HCT116 (cell line): Measurements from ENCODE around the gene CRBN.

Experiments used
- CEBPB ChIP-seq: IDR thresholded peaks from 2 replicates; pipeline ENCODE4 v1.6.1; 2012; ENCODE audit warnings: low read depth
- ELF1 ChIP-seq: IDR thresholded peaks from 2 replicates; pipeline ENCODE4 v1.6.1; 2012; ENCODE audit warnings: low read depth, borderline replicate concordance
- EZH2phosphoT487 ChIP-seq: fragments of 200-600 bp; IDR thresholded peaks from 2 replicates; pipeline ENCODE4 v1.6.1; 2018; ENCODE audit warnings: antibody characterized with exemption, borderline replicate concordance
- JUND ChIP-seq: IDR thresholded peaks from 2 replicates; pipeline ENCODE4 v1.6.1; 2012
- POLR2A ChIP-seq: IDR thresholded peaks from 2 replicates; pipeline ENCODE4 v1.7.0; 2011; ENCODE audit warnings: borderline replicate concordance; ENCODE audit not compliant: insufficient read depth, insufficient read length; ENCODE audit errors: extremely low read depth
- POLR2AphosphoS5 ChIP-seq: IDR thresholded peaks from 2 replicates; pipeline ENCODE4 v1.6.1; 2011; ENCODE audit warnings: mild to moderate bottlenecking, low read depth, low read length, moderate library complexity
- SIN3A ChIP-seq: IDR thresholded peaks from 2 replicates; pipeline ENCODE4 v1.6.1; 2012; ENCODE audit warnings: low read depth
- SP1 ChIP-seq: IDR thresholded peaks from 2 replicates; pipeline ENCODE4 v1.6.1; 2012; ENCODE audit warnings: low read depth
- ZNF274 ChIP-seq: fragments of 200-500 bp; sonication (Bioruptor generic); IDR thresholded peaks from 2 replicates; pipeline ENCODE4 v1.6.1; 2014; ENCODE audit warnings: mild to moderate bottlenecking, low read depth, low read length, inconsistent platforms
- TF ChIP-seq, protein P1 (sequence below): IDR thresholded peaks from 2 replicates; pipeline ENCODE4 v1.6.1; 2012
- TF ChIP-seq, protein P2 (sequence below), 3 experiments: fragments of 200-600 bp in 1 of 3; sonication (generic) in 1 of 3; IDR thresholded peaks in 2 of 3; conservative IDR thresholded peaks in 1 of 3; 2 replicates each; pipeline ENCODE4 v1.5.1; 2012 to 2017; ENCODE audit warnings: low read depth in 2 of 3, low read length in 2 of 3, antibody characterized with exemption in 1 of 3, borderline replicate concordance in 1 of 3, control low read depth in 1 of 3, mild to moderate bottlenecking in 1 of 3, mixed read lengths in 1 of 3, mixed run types in 1 of 3, moderate library complexity in 1 of 3; ENCODE audit not compliant: insufficient read depth in 1 of 3
- TF ChIP-seq, protein P3 (sequence below): IDR thresholded peaks from 2 replicates; pipeline ENCODE4 v1.6.1; 2012

DNA sequence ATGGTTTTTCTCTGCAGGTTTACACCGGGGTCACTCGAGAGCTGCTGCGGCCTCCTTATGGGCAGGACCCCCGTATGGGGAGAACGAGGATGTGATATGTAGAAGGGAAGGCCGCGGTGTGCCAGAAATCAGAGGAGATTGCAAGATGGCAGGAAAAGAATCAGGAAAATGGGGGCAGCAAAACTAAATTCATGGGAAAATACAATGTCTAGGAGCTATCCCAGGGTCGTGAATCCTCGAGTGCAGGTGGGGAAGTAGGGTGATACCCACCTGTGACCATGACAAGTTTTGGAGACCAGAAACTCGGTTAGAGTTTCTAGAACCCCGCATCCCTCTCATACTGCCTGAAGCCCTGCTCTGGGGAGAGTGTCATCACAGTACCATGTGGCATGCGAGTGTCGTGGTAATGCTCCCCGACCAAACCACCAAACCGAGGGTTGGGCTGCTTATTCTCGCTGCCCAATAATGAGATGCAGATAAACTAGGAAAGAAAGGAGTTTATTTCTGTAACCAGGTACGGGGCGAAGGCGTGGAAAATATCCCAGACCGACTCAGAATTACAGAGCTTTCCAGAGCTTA lies 52.0 kb downstream of the CRBN start:
- no peak for TF ChIP-seq JUND
- no peak for TF ChIP-seq CEBPB
- TF ChIP-seq EZH2phosphoT487: no peak
- TF ChIP-seq, protein P1, sequence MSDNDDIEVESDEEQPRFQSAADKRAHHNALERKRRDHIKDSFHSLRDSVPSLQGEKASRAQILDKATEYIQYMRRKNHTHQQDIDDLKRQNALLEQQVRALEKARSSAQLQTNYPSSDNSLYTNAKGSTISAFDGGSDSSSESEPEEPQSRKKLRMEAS: no peak
- no peak for TF ChIP-seq SP1
- TF ChIP-seq POLR2AphosphoS5: no peak
- TF ChIP-seq POLR2A: no peak
- no peak for TF ChIP-seq SIN3A
- TF ChIP-seq, protein P2, sequence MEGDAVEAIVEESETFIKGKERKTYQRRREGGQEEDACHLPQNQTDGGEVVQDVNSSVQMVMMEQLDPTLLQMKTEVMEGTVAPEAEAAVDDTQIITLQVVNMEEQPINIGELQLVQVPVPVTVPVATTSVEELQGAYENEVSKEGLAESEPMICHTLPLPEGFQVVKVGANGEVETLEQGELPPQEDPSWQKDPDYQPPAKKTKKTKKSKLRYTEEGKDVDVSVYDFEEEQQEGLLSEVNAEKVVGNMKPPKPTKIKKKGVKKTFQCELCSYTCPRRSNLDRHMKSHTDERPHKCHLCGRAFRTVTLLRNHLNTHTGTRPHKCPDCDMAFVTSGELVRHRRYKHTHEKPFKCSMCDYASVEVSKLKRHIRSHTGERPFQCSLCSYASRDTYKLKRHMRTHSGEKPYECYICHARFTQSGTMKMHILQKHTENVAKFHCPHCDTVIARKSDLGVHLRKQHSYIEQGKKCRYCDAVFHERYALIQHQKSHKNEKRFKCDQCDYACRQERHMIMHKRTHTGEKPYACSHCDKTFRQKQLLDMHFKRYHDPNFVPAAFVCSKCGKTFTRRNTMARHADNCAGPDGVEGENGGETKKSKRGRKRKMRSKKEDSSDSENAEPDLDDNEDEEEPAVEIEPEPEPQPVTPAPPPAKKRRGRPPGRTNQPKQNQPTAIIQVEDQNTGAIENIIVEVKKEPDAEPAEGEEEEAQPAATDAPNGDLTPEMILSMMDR (IDR thresholded peaks at IDR 0.05 in 2 of 3, conservative IDR thresholded peaks at IDR 0.05 in 1 of 3; ENCODE audit: borderline replicate concordance in 1 of 3, insufficient read depth in 1 of 3, low read depth in 2 of 3, low read length in 2 of 3): no peak
- TF ChIP-seq, protein P3, sequence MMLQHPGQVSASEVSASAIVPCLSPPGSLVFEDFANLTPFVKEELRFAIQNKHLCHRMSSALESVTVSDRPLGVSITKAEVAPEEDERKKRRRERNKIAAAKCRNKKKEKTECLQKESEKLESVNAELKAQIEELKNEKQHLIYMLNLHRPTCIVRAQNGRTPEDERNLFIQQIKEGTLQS: no peak
- no peak for TF ChIP-seq ELF1
- no peak for TF ChIP-seq ZNF274
